Activated CD8-positive, alpha-beta memory T cell treated with anti-CD3 and anti-CD28 coated beads, Interleukin-2, amount 50 U/mL, for 48 hours (primary cell): ENCODE data around the gene BCORL1.

ENCODE experiments used
- DNase-seq: peaks from one replicate; pipeline ENCODE4 v3.0.0-alpha.2; 2020

Gene BCORL1

DNA sequence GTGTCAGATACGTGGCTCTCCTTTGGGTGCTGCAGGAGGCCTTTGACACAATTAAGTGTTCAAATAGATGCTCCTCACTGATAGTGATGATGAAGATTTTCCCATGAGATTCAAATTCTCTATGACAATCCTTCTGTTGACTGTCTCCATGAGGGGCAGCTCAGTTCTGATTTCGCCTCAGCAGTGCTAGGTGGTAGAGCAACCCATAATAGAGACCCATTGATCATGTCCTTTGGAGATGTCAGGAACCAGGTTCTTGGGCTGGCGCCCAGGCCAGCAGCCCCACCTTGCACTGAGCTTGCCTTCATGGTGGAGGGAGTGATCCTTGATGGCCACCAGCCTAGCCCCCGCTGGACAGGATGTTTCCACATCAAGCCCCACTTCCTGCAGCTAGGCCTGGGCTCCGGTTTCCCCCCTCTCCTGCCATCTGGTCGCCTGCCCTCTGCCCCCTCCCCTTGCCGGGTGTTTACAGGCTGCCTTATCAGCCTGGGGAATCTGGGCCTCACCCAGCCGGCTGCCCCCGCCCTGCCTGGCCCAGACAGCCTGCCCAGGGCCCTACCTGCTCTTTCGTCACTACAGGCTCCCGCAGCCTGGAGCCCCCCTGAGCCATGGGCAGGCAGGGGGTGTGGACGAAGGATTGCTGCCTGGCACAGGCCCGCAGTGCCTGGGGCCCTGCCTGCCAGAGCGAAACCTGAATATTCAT lies 115.2 kb downstream of the BCORL1 start:
- DNase-seq: no peak

- DNase-seq: no peak
Measured at GRCh38 chrX:130098210-130098552, 115.7 kb downstream of the BCORL1 start.

DNA sequence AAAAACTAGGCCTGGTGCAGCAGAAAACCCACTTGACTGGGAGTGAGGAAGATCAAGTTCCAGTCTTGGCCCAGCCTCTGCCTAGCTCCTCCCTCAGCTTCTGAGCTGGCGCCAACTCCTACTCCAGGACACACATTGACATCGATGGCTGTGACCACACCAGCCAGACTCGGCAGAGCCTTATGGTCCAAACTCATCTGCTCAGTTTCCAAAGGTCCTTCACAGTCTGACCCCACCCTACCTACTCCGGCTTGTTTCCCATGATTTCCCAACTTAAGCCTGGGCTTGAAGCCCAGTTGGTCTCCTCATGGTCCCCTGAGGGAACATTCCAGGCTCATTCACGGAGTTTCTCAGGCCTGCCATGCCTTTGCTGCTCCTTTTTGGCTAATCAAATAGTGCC lies 117.7 kb downstream of the BCORL1 start:
- DNase-seq: no peak

DNA sequence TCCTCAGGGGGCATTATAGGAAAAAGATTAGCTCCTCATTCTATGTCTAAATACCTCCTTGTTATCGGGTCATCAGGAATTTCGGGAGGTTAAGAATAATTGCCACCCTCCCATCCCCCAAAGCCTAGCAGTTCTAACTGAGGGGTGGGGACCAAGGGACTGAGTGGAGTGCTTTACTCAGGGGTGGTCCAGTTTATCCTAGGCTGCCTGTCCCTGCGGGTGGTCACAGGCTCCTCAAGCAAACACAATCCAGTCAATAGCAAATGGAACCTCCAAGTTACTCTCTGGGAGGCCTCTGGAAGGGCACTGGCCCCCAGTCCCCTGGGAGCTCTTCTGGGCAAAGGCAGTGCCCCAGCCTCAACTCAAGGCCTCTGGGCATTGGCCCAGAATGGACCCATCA lies 121.2 kb downstream of the BCORL1 start:
- no peak for DNase-seq

DNA sequence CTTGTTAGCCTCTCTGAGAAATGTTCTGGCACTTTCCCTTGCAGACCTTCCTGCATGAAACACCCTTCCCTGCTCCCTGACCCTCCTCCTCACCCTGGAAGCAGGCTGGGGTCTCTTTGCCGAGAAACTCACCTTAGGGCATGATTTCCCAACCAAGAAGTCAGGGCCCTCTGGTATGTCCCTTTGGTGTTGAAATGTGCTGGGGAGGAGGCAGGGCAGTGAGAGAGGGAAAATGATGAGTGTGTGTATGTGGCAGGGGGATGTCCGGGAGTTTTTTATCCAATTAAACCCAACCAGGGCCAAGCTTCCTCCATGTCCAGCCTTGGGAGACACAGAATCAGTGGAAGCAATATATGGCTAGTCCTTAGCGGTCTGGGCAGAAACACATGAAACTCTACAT lies 122.8 kb downstream of the BCORL1 start:
- no peak for DNase-seq

- DNase-seq: no peak
Measured at GRCh38 chrX:130106071-130106470, 123.6 kb downstream of the BCORL1 start.
